HG03108 (cell line): Measurements from ENCODE around the gene NRAS.
A peak's percentile ranks its signal among the peaks of the same experiment; 100 is the strongest.
"Not testable (repeated sequence)": the region's sequence is repeated elsewhere in the genome, so short reads cannot be mapped to it uniquely, and the experiment has no call there.

Source experiments
- ATAC-seq: cut with Tn5 transposase; IDR thresholded peaks from one replicate; pipeline ENCODE4 v1.9.1; 2021; ENCODE audit warnings: moderate library complexity; ENCODE audit not compliant: unreplicated experiment

The NRAS gene

DNA sequence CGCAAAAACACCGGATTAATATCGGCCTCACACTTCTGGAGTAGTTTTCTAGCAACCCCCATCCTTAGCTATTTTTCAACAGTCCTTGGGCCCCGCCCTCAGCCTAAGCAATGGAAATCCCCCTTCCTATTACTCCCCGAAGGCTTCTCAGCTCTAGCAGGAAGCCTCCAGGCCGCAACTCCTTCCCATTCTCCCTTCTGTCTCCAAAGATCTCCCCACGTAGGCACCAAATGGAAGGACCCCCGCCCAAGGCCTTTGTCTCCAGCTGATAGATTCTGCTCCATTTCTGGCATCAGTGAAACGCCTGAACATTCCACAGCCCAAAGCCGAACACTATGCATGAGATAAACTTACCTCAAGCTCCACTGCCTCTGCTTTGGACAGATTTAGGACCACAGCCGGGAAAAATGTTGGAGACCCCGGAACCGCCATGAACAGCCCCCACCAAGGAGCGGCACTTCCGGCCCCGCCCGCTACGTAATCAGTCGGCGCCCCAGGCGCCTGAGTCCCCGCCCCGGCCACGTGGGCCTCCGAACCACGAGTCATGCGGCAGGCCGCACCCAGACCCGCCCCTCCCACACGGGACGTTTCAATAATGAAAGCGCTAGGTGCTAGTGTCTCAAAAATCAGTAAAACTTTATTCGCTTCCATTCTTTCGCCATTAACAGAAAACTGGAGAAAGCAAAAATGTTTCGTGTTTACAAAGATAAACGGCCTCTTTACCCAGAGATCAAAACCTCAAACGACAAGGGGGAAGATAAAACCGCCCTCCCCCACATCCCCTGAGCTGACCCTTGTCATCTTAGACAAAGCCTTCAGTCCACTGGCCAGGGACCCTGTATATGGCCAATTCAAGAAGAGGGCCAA, at the start of gene NRAS:
Gene NRAS (minus strand): TSS at position 468 of the 867 bp plus-strand sequence. CDS start 611 bp downstream, outside the sequence.
- peak; percentile 90 for ATAC-seq

DNA sequence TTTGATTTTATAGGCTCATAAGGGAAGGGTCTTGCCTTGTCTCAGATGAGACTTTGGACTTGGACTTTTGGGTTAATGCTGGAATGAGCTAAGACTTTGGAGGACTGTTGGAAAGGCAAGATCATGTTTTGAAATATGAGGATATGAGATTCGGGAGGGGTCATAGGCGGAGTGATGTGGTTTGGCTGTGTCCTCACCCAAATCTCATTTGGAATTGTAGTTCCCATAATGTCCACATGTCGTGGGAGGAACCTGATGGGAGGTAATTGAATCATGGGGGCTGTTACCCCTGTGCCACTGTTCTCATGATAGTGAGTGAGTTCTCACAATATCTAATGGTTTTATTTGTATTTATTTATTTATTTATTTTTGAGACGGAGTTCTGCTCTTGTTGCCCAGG, 48.1 kb upstream of the NRAS start:
- ATAC-seq, result no peak

DNA sequence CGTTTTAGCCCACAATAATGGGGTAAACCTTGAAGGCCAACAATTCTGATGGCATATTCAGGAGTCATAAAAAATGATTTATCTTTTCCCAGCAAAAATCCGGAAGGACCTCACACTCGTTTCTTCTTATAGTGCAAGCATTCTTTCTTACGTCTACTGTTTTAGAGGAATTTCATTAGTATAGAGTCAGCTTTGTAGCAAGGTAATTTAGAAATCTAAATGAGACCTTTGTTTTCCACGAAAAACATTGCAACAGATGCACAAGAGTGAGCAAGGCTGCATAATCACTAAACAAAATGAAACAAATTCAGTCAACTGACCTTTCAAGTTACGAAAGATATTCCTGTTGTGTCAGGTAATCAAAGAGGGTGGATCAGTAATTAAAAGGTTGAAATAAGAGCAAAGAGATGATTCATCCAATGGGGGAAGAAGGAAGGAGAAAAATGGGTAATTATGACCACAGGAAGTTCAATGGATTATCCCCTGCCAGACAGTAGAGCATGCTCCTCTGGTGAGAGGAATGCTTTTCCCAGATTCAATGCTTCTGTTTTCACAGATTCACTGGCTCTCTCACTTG, 41.8 kb upstream of the NRAS start:
- no peak for ATAC-seq

DNA sequence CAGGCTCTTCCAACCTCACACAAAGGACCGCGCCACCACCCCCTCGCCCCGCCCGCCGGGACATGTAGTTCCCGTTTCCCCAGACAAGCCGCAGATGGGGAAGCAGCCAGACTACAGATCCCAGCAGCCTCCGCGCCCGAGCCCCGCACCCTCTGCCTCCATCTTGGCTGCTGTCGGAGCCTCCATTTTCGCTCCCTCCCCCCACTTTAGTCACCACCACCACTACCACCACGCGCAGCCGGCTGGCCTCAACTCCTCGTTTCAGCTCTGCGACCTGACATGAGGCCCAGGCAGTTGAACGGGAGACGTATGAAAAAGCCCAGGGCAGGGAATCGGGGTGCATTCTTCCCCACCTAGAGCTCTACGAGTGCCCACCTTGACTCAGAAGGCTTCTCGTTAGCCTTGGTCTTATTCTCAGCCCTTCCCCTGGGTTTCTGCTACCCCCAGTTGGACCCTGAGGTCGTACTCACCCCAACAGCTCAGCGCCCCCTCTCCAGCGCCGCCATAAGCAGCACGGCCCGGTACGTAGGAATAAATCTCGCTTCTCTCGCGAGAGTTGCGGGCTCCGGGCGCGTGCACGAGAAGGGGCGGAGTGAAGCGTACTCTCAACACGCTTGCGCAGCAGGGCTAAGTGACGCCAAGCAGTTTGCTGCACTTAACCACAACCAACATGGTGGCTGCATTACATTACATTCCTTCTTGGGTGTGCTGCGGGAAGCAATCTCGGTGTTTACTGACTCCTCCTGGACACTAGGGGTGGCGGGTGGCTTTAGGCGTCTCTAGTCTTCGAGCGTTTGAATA, 41.1 kb upstream of the NRAS start, which contains the start of gene CSDE1:
Gene CSDE1 (minus strand): TSS at position 530 of the 801 bp plus-strand sequence. CDS start 18,094 bp downstream, outside the sequence.
- peak; percentile 72 for ATAC-seq

DNA sequence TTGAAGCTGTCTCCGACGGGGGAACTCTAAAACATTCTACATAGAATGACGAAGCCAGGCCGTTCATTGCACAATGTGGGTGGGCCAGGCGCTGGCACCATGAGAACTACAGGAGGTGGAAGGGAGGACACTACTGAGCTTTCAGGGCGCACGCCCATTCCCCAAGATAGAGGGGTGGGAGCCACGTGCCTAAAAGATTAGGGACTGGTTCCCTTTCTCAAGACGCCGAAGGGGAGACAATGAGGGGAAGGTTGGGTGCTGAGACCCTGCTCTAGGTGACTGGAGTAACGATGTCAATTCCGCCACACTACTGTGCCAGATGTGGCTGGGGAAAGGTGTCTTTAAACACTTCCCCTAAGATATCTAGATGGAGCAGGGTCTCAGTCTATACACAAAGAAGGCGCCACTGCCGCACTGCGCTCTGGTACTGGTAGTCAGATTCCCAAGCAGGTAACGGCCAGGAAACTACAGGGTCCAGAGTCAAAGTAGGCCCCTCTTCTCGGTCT, 40.4 kb upstream of the NRAS start:
- ATAC-seq, result no peak

DNA sequence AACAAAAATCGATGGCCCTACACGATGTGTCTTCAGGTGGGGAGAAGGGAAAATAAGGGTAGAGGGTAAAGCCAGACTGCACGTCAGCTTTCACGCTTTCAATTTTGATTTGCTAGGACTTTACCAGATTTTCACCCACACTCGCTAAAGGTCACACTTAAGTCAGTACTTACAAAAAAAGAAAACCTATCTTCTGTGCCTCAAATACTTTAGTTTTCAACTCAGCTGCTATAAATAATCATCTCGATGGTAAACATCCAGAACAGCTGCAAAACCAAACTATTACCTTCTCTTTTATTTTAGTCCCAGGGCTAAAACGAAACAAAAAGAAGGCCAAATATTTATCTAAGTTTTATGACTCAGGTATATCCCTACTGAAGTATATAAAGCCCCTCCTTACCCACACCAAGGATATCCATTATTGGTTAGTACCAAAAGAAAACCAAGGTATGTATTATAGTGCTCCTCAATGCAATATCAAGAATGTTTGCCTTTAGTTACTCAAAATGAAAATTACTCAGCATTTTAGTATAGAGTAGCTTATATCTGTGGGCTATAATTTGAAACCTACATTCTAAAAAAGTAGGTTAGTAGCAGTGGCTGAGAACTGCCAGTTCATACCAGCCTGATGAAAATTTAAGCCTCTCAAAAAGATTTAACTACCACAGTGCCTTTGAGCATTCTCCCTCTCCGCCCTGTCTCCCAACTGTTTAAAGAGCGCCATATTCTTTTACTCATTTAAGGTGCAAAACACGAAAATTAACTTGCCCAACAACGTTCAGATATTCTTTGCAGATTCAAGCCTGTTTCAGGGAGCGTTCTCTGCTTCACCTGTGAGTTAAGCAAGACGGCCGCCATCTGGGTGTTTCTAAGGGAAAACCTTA, 39.7 kb upstream of the NRAS start:
- ATAC-seq, result peak; percentile 37

DNA sequence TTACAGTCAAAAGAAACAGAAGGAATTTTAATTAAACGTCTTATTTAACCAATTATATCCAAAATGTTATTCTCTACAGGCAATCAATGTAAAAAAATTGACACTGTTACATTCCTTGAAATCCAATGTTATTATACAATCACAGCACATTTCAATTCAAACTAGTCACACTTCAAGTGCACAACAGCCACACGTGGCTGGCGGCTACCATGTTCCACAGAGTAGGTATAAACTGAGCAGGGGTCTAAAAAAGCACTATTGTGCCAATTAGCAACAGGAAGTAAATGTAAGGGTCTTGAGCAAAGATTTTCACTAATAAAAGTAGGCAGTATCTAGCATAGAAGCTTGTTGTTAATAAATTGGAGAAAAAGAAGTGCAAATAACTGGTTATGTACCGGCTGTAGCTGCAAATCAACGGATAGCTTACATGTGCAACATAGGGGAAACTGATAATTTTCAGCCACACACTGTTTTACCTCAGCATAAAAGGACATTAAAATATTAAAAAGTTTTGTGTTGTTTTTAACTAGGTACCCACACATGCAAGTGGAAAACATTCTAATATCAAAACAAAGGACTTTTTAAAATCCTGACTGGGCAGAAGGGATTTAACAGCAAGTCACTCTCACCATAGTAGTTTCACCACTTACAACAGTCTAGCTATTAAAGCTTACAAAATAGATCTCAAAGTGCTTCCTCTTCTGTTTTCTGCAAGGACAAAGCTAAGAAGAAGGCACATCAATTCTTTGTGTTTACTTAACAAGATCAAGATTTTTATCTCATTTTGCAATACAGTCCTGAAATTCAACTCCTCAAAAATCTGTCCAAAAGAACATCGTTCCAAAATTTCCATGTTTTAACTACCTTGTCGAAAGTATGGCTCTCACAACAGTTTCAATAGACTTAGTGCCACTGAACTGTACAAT, 38.7 kb upstream of the NRAS start:
- ATAC-seq, result no peak

DNA sequence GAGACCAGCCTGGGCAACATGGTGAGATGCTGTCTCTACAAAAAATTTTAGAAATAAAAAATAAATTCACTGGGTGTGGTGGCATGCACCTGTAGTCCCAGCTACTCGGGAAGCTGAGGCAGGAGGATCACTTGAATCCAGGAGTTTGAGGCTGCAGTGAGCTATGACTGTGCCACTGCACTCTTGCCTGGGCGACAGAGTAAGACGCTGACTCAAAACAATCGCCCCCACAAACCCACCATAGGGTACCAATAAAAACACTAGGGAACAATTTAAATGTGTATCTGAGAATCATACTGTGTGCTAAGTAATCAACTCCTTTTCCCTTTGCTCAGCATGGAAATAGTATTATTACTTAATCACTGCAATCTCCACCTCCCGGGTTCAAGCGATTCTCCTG, 37.1 kb upstream of the NRAS start:
- not testable (repeated sequence) for ATAC-seq

DNA sequence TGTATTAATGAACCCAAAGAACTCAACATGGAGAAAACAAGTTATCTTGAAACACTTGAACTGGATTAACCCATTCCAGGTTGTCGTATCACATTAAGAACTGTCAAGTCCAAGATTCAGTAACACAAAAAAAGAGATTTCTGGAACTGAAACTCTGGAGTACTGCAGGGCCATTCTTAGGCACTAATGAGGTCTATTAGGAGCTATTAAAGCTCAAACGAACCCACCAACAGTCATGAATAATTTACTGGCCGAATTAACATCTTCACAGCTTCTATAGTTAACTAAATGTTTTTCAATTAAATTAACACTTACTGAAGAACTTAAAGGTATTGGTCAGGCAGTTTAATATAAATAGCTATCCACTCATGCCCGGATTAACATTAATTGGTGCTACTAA, 36.6 kb upstream of the NRAS start:
- no peak for ATAC-seq

DNA sequence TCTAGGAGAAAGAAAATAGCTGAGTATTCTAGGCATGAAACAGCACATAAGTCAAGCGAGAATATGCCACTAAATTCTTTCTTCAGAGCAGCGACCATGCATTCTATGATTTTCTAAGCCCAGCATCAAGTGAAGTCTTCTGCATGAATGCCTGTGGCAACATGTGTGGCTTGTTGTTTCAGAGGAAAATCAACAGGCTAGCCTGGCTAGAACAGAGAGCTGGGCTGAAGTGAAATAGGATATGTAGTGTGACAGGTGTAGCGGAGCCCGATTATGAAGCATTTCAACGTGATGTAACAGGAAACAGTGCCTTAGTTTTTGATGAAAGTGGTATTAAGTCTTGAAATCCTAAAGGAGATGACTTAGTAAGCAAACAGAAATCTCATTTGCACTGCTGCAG, 34.2 kb upstream of the NRAS start:
- ATAC-seq, result no peak

DNA sequence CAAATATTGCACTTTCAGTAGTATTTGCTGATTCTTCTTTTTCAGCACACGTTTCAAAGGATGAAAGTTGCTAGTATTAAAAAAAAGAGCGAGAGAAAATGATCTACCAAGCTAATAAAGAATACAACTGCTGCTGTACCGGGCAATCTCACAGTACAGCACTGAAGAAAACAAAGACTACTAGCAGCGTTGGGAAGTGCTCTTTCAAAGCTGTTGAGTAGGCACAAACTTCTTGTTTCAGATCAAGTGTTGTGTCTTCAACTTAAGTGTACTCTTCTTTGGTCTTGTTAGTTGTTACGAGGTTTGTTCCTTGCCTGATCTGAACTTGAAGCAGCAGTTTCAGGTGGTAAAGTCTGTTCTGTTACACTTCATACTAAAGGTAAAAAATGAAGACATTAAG, 33.3 kb upstream of the NRAS start:
- no peak for ATAC-seq

DNA sequence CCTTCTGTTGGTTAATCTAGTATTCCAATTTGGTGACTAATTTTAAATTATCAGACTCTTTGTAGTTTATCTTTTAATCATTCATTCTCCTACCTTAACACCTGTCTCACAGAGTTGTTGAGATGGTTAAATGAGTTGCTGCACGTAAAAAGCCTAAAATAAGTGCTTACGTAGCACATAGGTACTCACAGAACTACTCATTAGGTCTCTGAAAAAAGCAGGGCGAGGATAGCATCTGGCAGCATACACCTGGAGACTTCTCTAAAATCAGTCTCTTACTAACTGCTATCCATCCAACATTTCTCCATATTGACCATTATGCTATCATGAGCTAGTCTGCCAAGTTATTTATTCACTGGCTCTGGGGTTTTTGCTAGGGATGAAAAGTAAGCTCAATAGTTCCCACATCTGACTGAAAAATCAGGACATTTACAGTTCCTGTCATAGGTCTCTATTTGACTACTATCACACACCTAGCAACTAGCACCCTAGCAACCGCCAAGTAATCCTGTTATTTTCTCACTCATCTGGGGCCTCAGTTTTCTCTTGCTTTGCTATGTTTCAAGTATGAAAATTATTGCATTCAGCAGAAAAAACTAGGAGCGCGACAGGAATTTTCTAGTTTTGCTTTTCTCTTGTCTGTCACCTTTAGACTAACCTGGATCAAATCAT, 30.0 kb upstream of the NRAS start:
- ATAC-seq, result no peak

DNA sequence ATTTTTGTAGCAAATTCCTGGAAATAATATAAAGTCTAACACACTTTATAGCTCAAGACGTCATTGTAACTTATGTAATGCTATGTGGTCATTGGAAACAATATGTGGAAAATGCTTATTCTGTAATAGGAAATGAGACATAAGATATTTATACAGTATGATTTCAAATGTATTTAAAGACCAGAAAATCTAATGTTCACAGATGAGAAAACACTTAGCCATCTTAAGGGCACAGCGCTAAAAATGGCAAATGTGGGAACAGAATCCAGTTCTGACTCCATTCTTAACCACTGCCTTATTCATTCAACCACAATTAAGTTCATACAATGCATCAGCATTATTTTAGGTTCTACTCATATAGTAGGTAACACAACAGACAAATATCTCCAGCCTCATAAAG, 28.7 kb upstream of the NRAS start:
- ATAC-seq, result no peak

DNA sequence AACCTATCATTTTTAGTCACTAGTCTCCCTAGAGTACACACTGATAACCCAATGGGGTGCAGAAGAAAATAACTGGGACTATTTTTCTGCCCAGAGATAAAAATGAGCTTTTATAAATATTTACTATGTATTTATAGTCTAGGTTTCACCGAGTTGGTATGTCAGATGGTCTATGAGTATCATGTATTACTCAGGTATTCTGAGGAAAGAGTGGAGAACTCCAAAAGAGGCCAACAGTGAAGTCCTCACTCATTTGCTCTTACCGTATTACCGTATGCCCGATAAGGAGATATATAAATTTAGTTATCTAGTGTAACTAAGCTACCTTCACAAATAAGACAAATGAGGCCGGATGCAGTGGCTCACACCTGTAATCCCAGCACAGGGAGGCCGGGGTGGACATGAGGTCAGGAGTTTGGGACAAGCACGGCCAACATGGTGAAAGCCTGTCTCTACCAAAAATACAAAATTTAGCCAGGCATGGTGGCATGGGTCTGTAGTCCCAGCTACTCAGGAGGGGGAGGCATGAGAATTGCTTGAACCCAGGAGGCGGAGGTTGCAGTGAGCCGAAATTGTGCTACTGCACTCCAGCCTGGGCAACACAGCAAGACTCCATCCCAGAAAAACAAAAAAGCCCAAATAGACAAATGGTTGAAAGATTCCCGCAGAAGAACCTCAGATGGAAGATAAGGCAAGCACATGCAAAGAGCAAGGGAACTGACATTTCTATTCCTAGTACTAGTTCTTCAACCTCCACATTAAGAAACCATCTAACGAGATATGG, 25.6 kb upstream of the NRAS start:
- no peak for ATAC-seq

DNA sequence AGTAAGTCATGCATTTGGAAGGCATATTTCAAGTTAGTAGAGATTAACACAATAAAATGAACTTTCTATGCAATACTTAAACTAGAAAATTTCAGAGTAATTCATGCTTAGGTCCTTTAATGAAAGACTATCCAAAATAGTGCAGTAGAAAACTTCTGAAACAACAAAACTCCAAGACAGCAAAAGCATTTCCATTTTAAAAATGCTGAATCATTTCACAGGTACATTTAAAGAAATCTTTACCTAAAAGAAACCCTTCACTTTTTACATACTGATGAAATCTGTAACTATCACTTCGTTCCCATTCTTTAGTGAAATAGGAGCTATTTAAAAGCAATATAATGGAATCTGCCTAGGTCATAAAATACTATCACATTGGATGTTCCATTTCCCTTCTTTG, 23.8 kb upstream of the NRAS start:
- ATAC-seq, result no peak

DNA sequence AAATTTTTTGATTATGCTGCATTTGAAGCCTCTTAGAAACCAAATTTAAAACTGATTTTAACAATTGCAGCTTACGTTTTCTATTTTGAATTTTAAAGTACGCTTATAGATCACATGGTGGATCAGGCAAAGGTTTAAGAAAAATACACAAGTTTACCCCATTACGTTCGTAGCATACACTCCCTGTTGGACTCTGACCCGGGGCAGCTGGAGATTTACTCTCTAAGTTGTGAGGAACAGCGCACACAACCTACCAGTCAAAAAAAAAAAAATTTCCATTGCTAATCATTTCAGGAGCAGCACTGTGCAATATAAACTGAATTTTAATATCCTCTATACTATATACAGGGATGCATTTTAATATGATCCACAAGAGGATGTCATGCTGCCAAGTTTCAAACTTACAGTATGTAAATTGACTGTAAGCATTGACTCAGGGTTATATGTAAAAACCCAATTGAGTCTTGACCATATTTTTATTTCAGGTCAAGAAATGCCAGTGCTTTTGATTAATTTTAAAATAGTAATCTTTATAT, 20.8 kb upstream of the NRAS start:
- ATAC-seq, result no peak

DNA sequence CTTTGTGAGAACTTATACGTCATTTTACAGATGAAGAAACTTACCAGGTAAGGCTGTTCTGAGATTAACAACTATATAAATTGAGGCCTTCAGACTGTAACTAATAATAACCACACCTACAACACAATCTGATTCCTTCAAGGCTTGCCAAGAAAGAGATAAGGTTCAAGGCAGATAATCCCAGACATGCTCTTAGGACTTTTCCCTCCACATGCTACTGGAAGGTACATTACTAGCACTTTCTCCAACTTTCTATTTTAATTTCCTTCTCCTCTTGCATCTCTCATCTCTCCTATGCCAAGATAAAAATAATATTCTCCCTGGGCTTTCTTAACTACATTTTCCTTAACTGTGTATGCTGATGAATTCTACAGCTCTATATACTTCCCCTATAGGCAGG, 18.9 kb upstream of the NRAS start:
- no peak for ATAC-seq

DNA sequence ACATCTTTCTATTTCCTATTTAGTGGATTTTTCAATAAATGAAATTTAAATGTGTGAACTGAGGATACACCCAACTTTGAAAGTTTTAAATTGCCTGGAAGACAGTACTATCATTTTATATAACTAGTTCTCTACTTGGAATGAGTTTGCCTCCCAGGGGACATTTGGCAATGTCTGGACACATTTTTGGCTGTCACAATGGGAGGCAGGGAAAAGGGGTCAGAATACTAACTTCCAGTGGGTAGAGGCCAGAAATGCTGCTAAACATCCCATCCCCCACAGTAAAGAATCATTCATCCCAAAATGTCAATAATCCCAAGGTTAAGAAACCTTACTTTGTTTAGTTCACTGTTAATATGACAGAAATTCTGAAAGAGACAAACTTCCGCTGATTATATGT, 13.2 kb upstream of the NRAS start:
- no peak for ATAC-seq
